Esophagus muscularis mucosa (tissue), 3 donors: ENCODE data around the gene SLC39A2.

Source experiments
- CTCF ChIP-seq, 3 experiments: fragments of 200-600 bp in 2 of 3; fragments of 450-650 bp in 1 of 3; sonication (generic) in 2 of 3; IDR thresholded peaks; one replicate each; pipeline ENCODE4 v1.5.1; 2017 to 2019; ENCODE audit warnings: antibody characterized with exemption in 3 of 3, mild to moderate bottlenecking in 2 of 3, moderate library complexity in 1 of 3
- EP300 ChIP-seq: sonication (generic); formaldehyde crosslinking; IDR thresholded peaks from one replicate; pipeline ENCODE4 v1.6.1; 2017; ENCODE audit warnings: antibody characterized with exemption

DNA sequence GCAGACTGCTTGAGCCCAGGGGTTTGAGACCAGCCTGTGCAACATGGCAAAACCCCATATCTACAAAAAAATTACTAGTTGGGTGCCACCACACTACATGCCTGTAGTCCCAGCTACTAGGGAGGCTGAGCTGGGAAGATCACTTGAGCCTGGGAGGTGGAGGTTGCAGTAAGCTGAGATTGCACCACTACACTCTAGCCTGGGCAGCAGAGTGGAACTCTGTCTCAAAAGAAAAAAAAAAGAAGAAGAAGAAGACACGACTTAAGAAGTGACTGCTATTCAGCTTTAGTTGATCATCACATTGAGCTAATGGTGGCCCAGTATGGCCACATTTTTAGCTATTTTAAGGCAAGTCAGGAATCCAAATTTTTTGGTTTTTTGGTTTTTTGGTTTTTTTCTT lies 18.2 kb upstream of the SLC39A2 start:
- TF ChIP-seq CTCF (IDR thresholded peaks at IDR 0.05) (no peak), EP300 (no peak)
